Lower lobe of right lung (tissue), 2 donors: ENCODE measurements around the gene CKM. TPM values are rescaled to one million over a fixed set of nuclear protein-coding genes. Genes with fewer than 3 reads are reported as not detected.

ENCODE experiments used
- ATAC-seq, 2 donors: fragments of 200-7000 bp; cut with Tn5 transposase; one replicate each; pipeline ENCODE4 v1.9.1; 2020 to 2022; ENCODE audit warnings: mild to moderate bottlenecking in 2 of 2, moderate library complexity in 2 of 2
- DNase-seq: peaks from one replicate; pipeline ENCODE4 v3.0.0-alpha.2; 2020
- H3K27ac ChIP-seq: fragments of 200-600 bp; one replicate; pipeline ENCODE4 v1.8.0; 2022
- H3K27me3 ChIP-seq: fragments of 200-600 bp; one replicate; pipeline ENCODE4 v1.8.0; 2022; ENCODE audit warnings: low read depth
- H3K36me3 ChIP-seq: fragments of 200-600 bp; one replicate; pipeline ENCODE4 v1.8.0; 2022; ENCODE audit warnings: mild to moderate bottlenecking
- H3K4me1 ChIP-seq: fragments of 200-600 bp; one replicate; pipeline ENCODE4 v1.8.0; 2022
- H3K4me3 ChIP-seq: fragments of 200-600 bp; one replicate; pipeline ENCODE4 v1.8.0; 2022; ENCODE audit warnings: mild to moderate bottlenecking
- H3K9me3 ChIP-seq: fragments of 200-600 bp; one replicate; pipeline ENCODE4 v1.8.0; 2022
- CTCF ChIP-seq: fragments of 200-600 bp; IDR thresholded peaks from one replicate; pipeline ENCODE4 v1.8.0; 2022; ENCODE audit warnings: antibody characterized with exemption, mild to moderate bottlenecking
- intact Hi-C: fragments of 100-400 bp; cut with DNase I; formaldehyde crosslinking; loops from one replicate; pipeline ENCODE4 v1.11.0; 2022
- total RNA-seq: library from RNA; stranded (reverse); fragmentation: NEBNext Ultra II Directional; extraction: Animal tissue kit (Norgen Biotek cat#: 25700); gene quantifications from one replicate; pipeline ENCODE4 v1.2.1, GENCODE V29; 2021
- donor health status: DM: no; HTN: yes; CAD: no; lungs with severe emphysema.

CKM gene
- total RNA-seq, 1 donor from 2014 or later: 0.24 TPM

GRCh38 chr19:45267296-45267695 is 55.4 kb downstream of the CKM start:
- Histone ChIP-seq H3K36me3 (peaks cover 45% of the 10 kb centered on the region), H3K4me1 (peaks cover 1% of the 10 kb centered on the region), H3K27me3 (no peaks in the 10 kb centered on the region), H3K9me3 (no peaks in the 10 kb centered on the region), H3K27ac (no peak overlapping the region), H3K4me3 (no peak overlapping the region)
- DNase-seq (no peak), ATAC-seq (no peak)
- intact Hi-C loops: no loop called here
- no peak for TF ChIP-seq CTCF

- Histone ChIP-seq H3K27me3 (no peaks in the 10 kb centered on the region), H3K4me3 (no peak overlapping the region), H3K4me1 (no peaks in the 10 kb centered on the region), H3K27ac (no peak overlapping the region), H3K36me3 (peaks cover 31% of the 10 kb centered on the region), H3K9me3 (no peaks in the 10 kb centered on the region)
- intact Hi-C loops: no loop called here
- no peak for ATAC-seq
- no peak for DNase-seq
- no peak for TF ChIP-seq CTCF
Measured at GRCh38 chr19:45265375-45265774, 57.3 kb downstream of the CKM start.

- peaks cover 25% of the 10 kb centered on the region for H3K36me3 ChIP-seq
- no peaks in the 10 kb centered on the region for H3K27me3 ChIP-seq
- H3K4me3 ChIP-seq: no peak overlapping the region
- H3K4me1 ChIP-seq: no peaks in the 10 kb centered on the region
- DNase-seq (no peak), ATAC-seq (peak; percentile 9 to 12)
- intact Hi-C loops: no loop called here
- no peaks in the 10 kb centered on the region for H3K9me3 ChIP-seq
- H3K27ac ChIP-seq: no peak overlapping the region
- no peak for TF ChIP-seq CTCF
Measured at GRCh38 chr19:45264781-45265317, 57.8 kb downstream of the CKM start.

- no peak for DNase-seq
- no peak for ATAC-seq
- no peak overlapping the region for H3K27ac ChIP-seq
- no peaks in the 10 kb centered on the region for H3K9me3 ChIP-seq
- intact Hi-C loops: no loop called here
- peaks cover 16% of the 10 kb centered on the region for H3K36me3 ChIP-seq
- H3K4me3 ChIP-seq: no peak overlapping the region
- H3K27me3 ChIP-seq: no peaks in the 10 kb centered on the region
- H3K4me1 ChIP-seq: no peaks in the 10 kb centered on the region
- TF ChIP-seq CTCF: no peak
Measured at GRCh38 chr19:45263013-45263412, 59.7 kb downstream of the CKM start.

- no peaks in the 10 kb centered on the region for H3K9me3 ChIP-seq
- DNase-seq: no peak
- H3K27me3 ChIP-seq: no peaks in the 10 kb centered on the region
- H3K27ac ChIP-seq: no peak overlapping the region
- no peak overlapping the region for H3K4me3 ChIP-seq
- intact Hi-C loops: no loop called here
- peaks cover 16% of the 10 kb centered on the region for H3K36me3 ChIP-seq
- H3K4me1 ChIP-seq: no peaks in the 10 kb centered on the region
- ATAC-seq: no peak
- no peak for TF ChIP-seq CTCF
Measured at GRCh38 chr19:45262570-45262969, 60.1 kb downstream of the CKM start.

- H3K9me3 ChIP-seq: no peaks in the 10 kb centered on the region
- no peak for TF ChIP-seq CTCF
- intact Hi-C loops: no loop called here
- DNase-seq (no peak), ATAC-seq (no peak)
- H3K27ac ChIP-seq: no peak overlapping the region
- H3K4me3 ChIP-seq: no peak overlapping the region
- H3K27me3 ChIP-seq: no peaks in the 10 kb centered on the region
- H3K36me3 ChIP-seq: peaks cover 8% of the 10 kb centered on the region
- H3K4me1 ChIP-seq: peaks cover 3% of the 10 kb centered on the region
Measured at GRCh38 chr19:45258862-45259261, 63.8 kb downstream of the CKM start.
